Neuronal stem cell (in vitro differentiated cells): ENCODE measurements around the gene VOPP1.
A peak's percentile ranks its signal among the peaks of the same experiment; 100 is the strongest.

Experiments
- DNase-seq: peaks from one replicate; pipeline ENCODE4 v3.0.0-alpha.2; 2013; ENCODE audit warnings: low spot score
- H2AFZ ChIP-seq: one replicate; pipeline ENCODE4 v1.6.1; 2013; ENCODE audit warnings: mild to moderate bottlenecking, low read length, inconsistent platforms
- H2AK5ac ChIP-seq: 2 replicates; pipeline ENCODE4 v1.6.1; 2013; ENCODE audit warnings: low read depth, mild to moderate bottlenecking, inconsistent platforms, low read length, moderate library complexity, mixed read lengths
- H2BK120ac ChIP-seq: 2 replicates; pipeline ENCODE4 v1.6.1; 2013; ENCODE audit warnings: low read depth, mild to moderate bottlenecking, inconsistent platforms, low read length, moderate library complexity, mixed read lengths
- H2BK12ac ChIP-seq: one replicate; pipeline ENCODE4 v1.6.1; 2013; ENCODE audit warnings: low read length, inconsistent platforms
- H2BK15ac ChIP-seq: 2 replicates; pipeline ENCODE4 v1.6.1; 2013; ENCODE audit warnings: mild to moderate bottlenecking, low read length, inconsistent platforms, mixed read lengths
- H2BK5ac ChIP-seq: one replicate; pipeline ENCODE4 v1.6.1; 2013; ENCODE audit warnings: inconsistent platforms, mild to moderate bottlenecking, low read length, moderate library complexity
- H3K14ac ChIP-seq: one replicate; pipeline ENCODE4 v1.6.1; 2013; ENCODE audit warnings: low read length, inconsistent platforms
- H3K18ac ChIP-seq: 2 replicates; pipeline ENCODE4 v1.6.1; 2013; ENCODE audit warnings: low read length, inconsistent platforms
- H3K23ac ChIP-seq: 2 replicates; pipeline ENCODE4 v1.6.1; 2013; ENCODE audit warnings: low read depth, mild to moderate bottlenecking, mixed read lengths, low read length, inconsistent platforms; ENCODE audit not compliant: poor library complexity
- H3K27ac ChIP-seq: replicated peaks from 3 replicates; pipeline ENCODE4 v1.5.1; 2013; ENCODE audit warnings: low read length, inconsistent platforms
- H3K27me3 ChIP-seq, 3 experiments: 2 replicates each; pipeline ENCODE4 v1.6.1; 2013; ENCODE audit warnings: low read length in 3 of 3, mild to moderate bottlenecking in 2 of 3, inconsistent platforms in 1 of 3, low read depth in 1 of 3, mixed read lengths in 1 of 3, moderate library complexity in 1 of 3; ENCODE audit not compliant: control insufficient read depth in 3 of 3, insufficient read depth in 3 of 3
- H3K36me3 ChIP-seq, 2 donors: replicated peaks in 1 of 2; 2 replicates each; pipeline ENCODE4 v1.6.1; 2013; ENCODE audit warnings: low read length in 2 of 2; ENCODE audit not compliant: control insufficient read depth in 2 of 2, insufficient read depth in 2 of 2
- H3K4ac ChIP-seq: 2 replicates; pipeline ENCODE4 v1.6.1; 2013; ENCODE audit warnings: inconsistent platforms, mild to moderate bottlenecking, low read length, moderate library complexity
- H3K4me1 ChIP-seq, 2 donors: 1 replicate in 1 of 2; 2 replicates in 1 of 2; pipeline ENCODE4 v1.6.1; 2013; ENCODE audit warnings: low read length in 2 of 2, low read depth in 1 of 2; ENCODE audit not compliant: control insufficient read depth in 2 of 2, insufficient read depth in 1 of 2
- H3K4me2 ChIP-seq: one replicate; pipeline ENCODE4 v1.6.1; 2013; ENCODE audit warnings: mild to moderate bottlenecking, low read length, inconsistent platforms; ENCODE audit not compliant: insufficient read depth, poor library complexity, severe bottlenecking
- H3K4me3 ChIP-seq, 2 donors: 2 replicates each; pipeline ENCODE4 v1.5.1; 2013; ENCODE audit warnings: low read length in 2 of 2, mild to moderate bottlenecking in 2 of 2, inconsistent platforms in 1 of 2, moderate library complexity in 1 of 2
- H3K79me1 ChIP-seq: one replicate; pipeline ENCODE4 v1.6.1; 2013; ENCODE audit warnings: low read depth, mild to moderate bottlenecking, inconsistent platforms, low read length, moderate library complexity
- H3K9ac ChIP-seq: one replicate; pipeline ENCODE4 v1.6.1; 2013; ENCODE audit warnings: mild to moderate bottlenecking, low read depth, low read length, inconsistent platforms; ENCODE audit not compliant: poor library complexity
- H3K9me3 ChIP-seq, 2 donors: replicated peaks in 1 of 2; 2 replicates each; pipeline versions ENCODE3 to v1.6.1; 2013; ENCODE audit warnings: low read length in 2 of 2, mild to moderate bottlenecking in 2 of 2, inconsistent platforms in 1 of 2, low read depth in 1 of 2, mixed read lengths in 1 of 2, moderate library complexity in 1 of 2; ENCODE audit not compliant: control insufficient read depth in 2 of 2, insufficient read depth in 1 of 2
- H4K8ac ChIP-seq: one replicate; pipeline ENCODE4 v1.6.1; 2013; ENCODE audit warnings: low read depth, mild to moderate bottlenecking, inconsistent platforms, low read length, moderate library complexity
- H4K91ac ChIP-seq: one replicate; pipeline ENCODE4 v1.6.1; 2013; ENCODE audit warnings: low read length, low read depth, mild to moderate bottlenecking, inconsistent platforms; ENCODE audit not compliant: poor library complexity
- WGBS, 2 donors: extraction: QIAGEN DNeasy Blood & Tissue Kit; methylation state at CpG; one replicate each; pipeline ENCODE4 v1.1.7; 2013; ENCODE audit warnings: missing lambda C conversion rate in 2 of 2, mixed read lengths in 1 of 2; ENCODE audit not compliant: insufficient read length in 2 of 2, insufficient replicate concordance in 1 of 2; ENCODE audit errors: extremely low coverage in 2 of 2; 5-methylcytosine and 5-hydroxymethylcytosine counted together

VOPP1 gene

GRCh38 chr7:55538538-55538937 lies 33.8 kb downstream of the VOPP1 start:
- H2AK5ac ChIP-seq, result no peak overlapping the region
- no peak overlapping the region for H2BK15ac ChIP-seq
- no peak overlapping the region for H2BK5ac ChIP-seq
- H3K23ac ChIP-seq, result no peak overlapping the region
- no peak overlapping the region for H3K14ac ChIP-seq
- H4K8ac ChIP-seq, result no peak overlapping the region
- DNase-seq, result no peak
- H3K9me3 ChIP-seq, result no peaks in the 10 kb centered on the region
- no peak overlapping the region for H3K4me3 ChIP-seq
- peaks cover 11% of the 10 kb centered on the region for H3K79me1 ChIP-seq
- no CpG with 5 or more reads among the region's 3 CpGs for WGBS, 2 donors
- no peak overlapping the region for H3K4me2 ChIP-seq
- H3K9ac ChIP-seq, result no peak overlapping the region
- H4K91ac ChIP-seq, result no peak overlapping the region
- peaks cover 0 to 6% of the 10 kb centered on the region in 2 donors for H3K36me3 ChIP-seq
- H3K18ac ChIP-seq, result no peak overlapping the region
- no peak overlapping the region for H3K4ac ChIP-seq
- H2BK120ac ChIP-seq, result no peak overlapping the region
- peaks cover 0 to 26% of the 10 kb centered on the region in 2 donors for H3K4me1 ChIP-seq
- H3K27me3 ChIP-seq, result no peaks in the 10 kb centered on the region
- H2AFZ ChIP-seq, result no peak overlapping the region
- no peak overlapping the region for H3K27ac ChIP-seq
- no peak overlapping the region for H2BK12ac ChIP-seq

- no peak overlapping the region for H4K91ac ChIP-seq
Observed at GRCh38 chr7:55537458-55537990, 34.8 kb downstream of the VOPP1 start.

GRCh38 chr7:55536619-55537457 lies 35.5 kb downstream of the VOPP1 start:
- no peak for DNase-seq
- peak overlapping the region; percentile 70 for H3K23ac ChIP-seq

More at GRCh38 chr7:55537458-55537990, 34.8 kb downstream of the VOPP1 start:
- Histone ChIP-seq H3K79me1 (peaks cover 11% of the 10 kb centered on the region), H3K4me3 (no peak overlapping the region), H2BK5ac (no peak overlapping the region), H3K4ac (no peak overlapping the region), H3K9me3 (no peaks in the 10 kb centered on the region), H3K9ac (no peak overlapping the region), H3K27ac (no peak overlapping the region), H2BK120ac (no peak overlapping the region), H3K14ac (peak overlapping the region; percentile 90), H2BK12ac (peak overlapping the region; percentile 17), H3K4me2 (no peak overlapping the region), H2AFZ (no peak overlapping the region), H2BK15ac (peak overlapping the region; percentile 86), H3K4me1 (peaks cover 0 to 28% of the 10 kb centered on the region in 2 donors), H3K36me3 (peaks cover 0 to 3% of the 10 kb centered on the region in 2 donors), H3K23ac (no peak overlapping the region), H3K27me3 (no peaks in the 10 kb centered on the region), H2AK5ac (peak overlapping the region; percentile 73), H3K18ac (peak overlapping the region; percentile 79), H4K8ac (no peak overlapping the region)
- no CpG with 5 or more reads among the region's 16 CpGs for WGBS, 2 donors
- no peak for DNase-seq

GRCh38 chr7:55535617-55536016 lies 36.7 kb downstream of the VOPP1 start:
- H3K4ac ChIP-seq, result no peak overlapping the region
- H2BK5ac ChIP-seq, result no peak overlapping the region
- H3K27me3 ChIP-seq, result no peaks in the 10 kb centered on the region
- H2BK15ac ChIP-seq, result no peak overlapping the region
- H2AK5ac ChIP-seq, result no peak overlapping the region
- H3K36me3 ChIP-seq, result peaks cover 0 to 3% of the 10 kb centered on the region in 2 donors
- no CpG with 5 or more reads among the region's 5 CpGs for WGBS, 2 donors
- H3K23ac ChIP-seq, result no peak overlapping the region
- no peak overlapping the region for H2BK12ac ChIP-seq
- H3K27ac ChIP-seq, result no peak overlapping the region
- H3K9me3 ChIP-seq, result peaks cover 0 to 5% of the 10 kb centered on the region in 2 donors
- DNase-seq, result no peak
- H2BK120ac ChIP-seq, result no peak overlapping the region
- peaks cover 11% of the 10 kb centered on the region for H3K79me1 ChIP-seq
- H4K91ac ChIP-seq, result no peak overlapping the region
- H3K4me1 ChIP-seq, result peaks cover 0 to 28% of the 10 kb centered on the region in 2 donors
- no peak overlapping the region for H3K4me2 ChIP-seq
- H3K18ac ChIP-seq, result no peak overlapping the region
- H3K9ac ChIP-seq, result no peak overlapping the region
- no peak overlapping the region for H3K4me3 ChIP-seq
- H2AFZ ChIP-seq, result no peak overlapping the region
- H4K8ac ChIP-seq, result no peak overlapping the region
- H3K14ac ChIP-seq, result no peak overlapping the region

More at GRCh38 chr7:55536619-55537457, 35.5 kb downstream of the VOPP1 start:
- H3K4me1 ChIP-seq, result peaks cover 0 to 28% of the 10 kb centered on the region in 2 donors
- no peak overlapping the region for H3K4me2 ChIP-seq
- H3K79me1 ChIP-seq, result peaks cover 11% of the 10 kb centered on the region
- H3K27me3 ChIP-seq, result no peaks in the 10 kb centered on the region
- peaks cover 0 to 3% of the 10 kb centered on the region in 2 donors for H3K36me3 ChIP-seq
- H2BK15ac ChIP-seq, result peak overlapping the region; percentile 86
- H2BK12ac ChIP-seq, result peak overlapping the region; percentile 17
- peak overlapping the region; percentile 66 for H4K8ac ChIP-seq
- H3K4me3 ChIP-seq, result no peak overlapping the region
- no peak overlapping the region for H4K91ac ChIP-seq
- no CpG with 5 or more reads among the region's 23 CpGs for WGBS, 2 donors
- H3K4ac ChIP-seq, result peak overlapping the region; percentile 99
- peak overlapping the region; percentile 90 for H3K14ac ChIP-seq
- H3K9ac ChIP-seq, result peak overlapping the region; percentile 10
- no peak overlapping the region for H3K27ac ChIP-seq
- peak overlapping the region; percentile 42 for H2BK5ac ChIP-seq
- peak overlapping the region; percentile 80 for H3K18ac ChIP-seq
- no peak overlapping the region for H2BK120ac ChIP-seq
- H2AFZ ChIP-seq, result no peak overlapping the region
- peak overlapping the region; percentile 73 for H2AK5ac ChIP-seq
- H3K9me3 ChIP-seq, result peaks cover 0 to 4% of the 10 kb centered on the region in 2 donors
